DMS79 (cell line): Measurements from ENCODE around the gene ST8SIA5.

Experiments used
- DNase-seq: peaks from one replicate; lab custom pipeline; 2025; lab: John Stamatoyannopoulos, UW

ST8SIA5 gene

GRCh38 chr18:46738491-46738890 lies 18.4 kb downstream of the ST8SIA5 start:
- no peak for DNase-seq

- DNase-seq, result no peak
Measured at GRCh38 chr18:46736736-46737135, 20.1 kb downstream of the ST8SIA5 start.

GRCh38 chr18:46736135-46736534 lies 20.7 kb downstream of the ST8SIA5 start:
- no peak for DNase-seq

- no peak for DNase-seq
Measured at GRCh38 chr18:46734981-46735380, 21.9 kb downstream of the ST8SIA5 start.

GRCh38 chr18:46733872-46734271 lies 23.0 kb downstream of the ST8SIA5 start:
- DNase-seq, result no peak

- DNase-seq, result no peak
Measured at GRCh38 chr18:46732801-46733200, 24.1 kb downstream of the ST8SIA5 start.

GRCh38 chr18:46732201-46732600 lies 24.7 kb downstream of the ST8SIA5 start:
- DNase-seq, result no peak

- DNase-seq, result no peak
Measured at GRCh38 chr18:46731316-46731715, 25.5 kb downstream of the ST8SIA5 start.

GRCh38 chr18:46728219-46728930 lies 28.5 kb downstream of the ST8SIA5 start:
- no peak for DNase-seq

GRCh38 chr18:46727177-46727576 lies 29.7 kb downstream of the ST8SIA5 start:
- DNase-seq, result no peak

GRCh38 chr18:46725310-46725709 lies 31.5 kb downstream of the ST8SIA5 start:
- no peak for DNase-seq

GRCh38 chr18:46723856-46724415 lies 32.9 kb downstream of the ST8SIA5 start:
- no peak for DNase-seq

- DNase-seq, result no peak
Measured at GRCh38 chr18:46722051-46722450, 34.8 kb downstream of the ST8SIA5 start.

- DNase-seq, result no peak
Measured at GRCh38 chr18:46721331-46721730, 35.5 kb downstream of the ST8SIA5 start.

GRCh38 chr18:46720521-46720920 lies 36.3 kb downstream of the ST8SIA5 start:
- no peak for DNase-seq

- no peak for DNase-seq
Measured at GRCh38 chr18:46720092-46720491, 36.8 kb downstream of the ST8SIA5 start.

GRCh38 chr18:46719388-46719787 lies 37.5 kb downstream of the ST8SIA5 start:
- DNase-seq, result no peak

- no peak for DNase-seq
Measured at GRCh38 chr18:46718501-46719341, 38.1 kb downstream of the ST8SIA5 start.

GRCh38 chr18:46716827-46717226 lies 40.0 kb downstream of the ST8SIA5 start:
- no peak for DNase-seq

GRCh38 chr18:46716336-46716735 lies 40.5 kb downstream of the ST8SIA5 start:
- no peak for DNase-seq

- DNase-seq, result no peak
Measured at GRCh38 chr18:46715062-46715461, 41.8 kb downstream of the ST8SIA5 start.

GRCh38 chr18:46712406-46712805 lies 44.4 kb downstream of the ST8SIA5 start:
- no peak for DNase-seq

- DNase-seq, result no peak
Measured at GRCh38 chr18:46711444-46711863, 45.4 kb downstream of the ST8SIA5 start.
